Prostate gland (tissue), 2 donors: Measurements from ENCODE around the gene SIRPB2. TPM values are rescaled to one million over a fixed set of nuclear protein-coding genes. Genes with fewer than 3 reads are reported as not detected.

Experiments used
- DNase-seq: peaks from one replicate; pipeline ENCODE4 v3.0.0-alpha.2; 2019; ENCODE audit warnings: low spot score
- H3K27ac ChIP-seq, 2 donors: fragments of 200-600 bp; sonication (generic); 2 replicates each; pipeline ENCODE4 v1.5.1; 2017 to 2019
- H3K27me3 ChIP-seq: fragments of 200-600 bp; sonication (generic); replicated peaks from 2 replicates; pipeline ENCODE4 v1.5.1; 2019; ENCODE audit not compliant: insufficient read depth
- H3K36me3 ChIP-seq, 2 donors: fragments of 200-600 bp; sonication (generic); 1 replicate in 1 of 2; 2 replicates in 1 of 2; pipeline versions ENCODE4 v1.5.1 to v1.8.1; 2017 to 2019
- H3K4me1 ChIP-seq: fragments of 200-600 bp; sonication (generic); replicated peaks from 2 replicates; pipeline ENCODE4 v1.5.1; 2019
- H3K4me3 ChIP-seq, 2 donors: fragments of 200-600 bp; sonication (generic); 2 replicates each; pipeline ENCODE4 v1.5.1; 2017 to 2019
- H3K9me3 ChIP-seq: fragments of 200-600 bp; sonication (generic); 2 replicates; pipeline ENCODE4 v1.5.1; 2017
- POLR2A ChIP-seq: fragments of 450-650 bp; IDR thresholded peaks from one replicate; pipeline ENCODE4 v1.6.1; 2016; ENCODE audit warnings: antibody characterized with exemption, mild to moderate bottlenecking
- POLR2AphosphoS5 ChIP-seq: sonication (generic); formaldehyde crosslinking; IDR thresholded peaks from one replicate; pipeline ENCODE4 v1.6.1; 2017; ENCODE audit warnings: antibody characterized with exemption
- WGBS: methylation state at CpG from one replicate; pipeline ENCODE4 v1.1.5; 2018; 5-methylcytosine and 5-hydroxymethylcytosine counted together
- intact Hi-C: fragments of 100-400 bp; cut with DNase I; formaldehyde crosslinking; loops from one replicate; pipeline ENCODE4 v1.14.2; 2022
- total RNA-seq, 2 donors: library from RNA; depleted of rRNA; stranded (reverse); fragments of >200 nt; gene quantifications; one replicate each; pipeline ENCODE4 v1.1.0, GENCODE V29; 2016
- TF ChIP-seq, protein P1 (sequence below), 4 experiments: fragments of 200-600 bp in 2 of 4; fragments of 450-650 bp in 2 of 4; sonication (generic) in 2 of 4; IDR thresholded peaks; 1 replicate in 3 of 4; 2 replicates in 1 of 4; pipeline ENCODE4 v1.5.1; 2016 to 2019; ENCODE audit warnings: antibody characterized with exemption in 4 of 4, mild to moderate bottlenecking in 2 of 4, moderate library complexity in 2 of 4

SIRPB2 gene
- total RNA-seq, 2 donors from 2014 or later, result 0.36 to 3.2 TPM

DNA sequence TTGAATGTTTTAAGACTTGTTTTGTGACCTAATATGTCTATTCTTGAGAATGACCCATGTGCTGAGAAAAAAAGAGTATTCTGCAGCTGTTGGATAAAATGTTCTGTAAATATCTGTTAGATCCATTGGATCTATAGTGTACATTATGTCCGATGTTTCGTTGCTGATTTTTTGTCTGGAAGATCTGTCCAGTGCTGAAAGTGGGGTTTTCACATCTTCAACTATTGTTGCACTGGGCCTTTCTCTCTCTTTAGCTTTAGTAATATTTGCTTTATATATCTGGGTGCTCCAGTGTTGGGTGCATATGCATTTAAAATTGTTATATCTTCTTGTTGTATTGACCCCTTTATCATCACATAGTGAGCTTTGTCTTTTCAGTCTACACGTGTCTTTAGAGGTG is 5.7 kb upstream of the SIRPB2 start:
- no peaks in the 10 kb centered on the region for H3K27me3 ChIP-seq
- WGBS, result 75% methylated on average over 3 of the region's 3 CpGs
- TF ChIP-seq, protein P1, sequence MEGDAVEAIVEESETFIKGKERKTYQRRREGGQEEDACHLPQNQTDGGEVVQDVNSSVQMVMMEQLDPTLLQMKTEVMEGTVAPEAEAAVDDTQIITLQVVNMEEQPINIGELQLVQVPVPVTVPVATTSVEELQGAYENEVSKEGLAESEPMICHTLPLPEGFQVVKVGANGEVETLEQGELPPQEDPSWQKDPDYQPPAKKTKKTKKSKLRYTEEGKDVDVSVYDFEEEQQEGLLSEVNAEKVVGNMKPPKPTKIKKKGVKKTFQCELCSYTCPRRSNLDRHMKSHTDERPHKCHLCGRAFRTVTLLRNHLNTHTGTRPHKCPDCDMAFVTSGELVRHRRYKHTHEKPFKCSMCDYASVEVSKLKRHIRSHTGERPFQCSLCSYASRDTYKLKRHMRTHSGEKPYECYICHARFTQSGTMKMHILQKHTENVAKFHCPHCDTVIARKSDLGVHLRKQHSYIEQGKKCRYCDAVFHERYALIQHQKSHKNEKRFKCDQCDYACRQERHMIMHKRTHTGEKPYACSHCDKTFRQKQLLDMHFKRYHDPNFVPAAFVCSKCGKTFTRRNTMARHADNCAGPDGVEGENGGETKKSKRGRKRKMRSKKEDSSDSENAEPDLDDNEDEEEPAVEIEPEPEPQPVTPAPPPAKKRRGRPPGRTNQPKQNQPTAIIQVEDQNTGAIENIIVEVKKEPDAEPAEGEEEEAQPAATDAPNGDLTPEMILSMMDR (IDR thresholded peaks at IDR 0.05), result no peak
- TF ChIP-seq POLR2AphosphoS5 (no peak), POLR2A (no peak)
- no peaks in the 10 kb centered on the region for H3K36me3 ChIP-seq
- H3K4me3 ChIP-seq, result no peak overlapping the region
- no peak for DNase-seq
- intact Hi-C loops, result no loop called here
- no peak overlapping the region for H3K27ac ChIP-seq
- no peaks in the 10 kb centered on the region for H3K9me3 ChIP-seq
- no peaks in the 10 kb centered on the region for H3K4me1 ChIP-seq

DNA sequence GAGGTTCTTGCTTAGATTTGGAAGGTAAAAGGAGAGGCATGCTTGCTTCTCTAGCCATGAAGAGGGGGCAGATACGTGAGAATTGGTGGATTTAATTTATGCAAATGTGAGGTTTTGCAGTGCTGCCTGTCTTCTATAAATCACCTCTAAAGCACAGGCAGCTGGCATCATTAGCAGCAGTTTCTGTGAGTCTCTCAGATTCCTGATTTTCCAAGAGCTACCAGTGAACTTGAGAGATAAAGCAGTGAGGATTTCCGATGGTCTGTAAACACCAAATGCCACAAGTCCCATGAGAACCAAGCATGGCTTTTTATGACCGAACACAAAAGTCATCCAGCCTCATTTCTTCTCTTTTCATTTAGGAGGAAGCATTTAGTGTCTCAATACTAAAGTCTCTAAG is 3.2 kb upstream of the SIRPB2 start:
- 25% methylated on average over 3 of the region's 3 CpGs for WGBS

DNA sequence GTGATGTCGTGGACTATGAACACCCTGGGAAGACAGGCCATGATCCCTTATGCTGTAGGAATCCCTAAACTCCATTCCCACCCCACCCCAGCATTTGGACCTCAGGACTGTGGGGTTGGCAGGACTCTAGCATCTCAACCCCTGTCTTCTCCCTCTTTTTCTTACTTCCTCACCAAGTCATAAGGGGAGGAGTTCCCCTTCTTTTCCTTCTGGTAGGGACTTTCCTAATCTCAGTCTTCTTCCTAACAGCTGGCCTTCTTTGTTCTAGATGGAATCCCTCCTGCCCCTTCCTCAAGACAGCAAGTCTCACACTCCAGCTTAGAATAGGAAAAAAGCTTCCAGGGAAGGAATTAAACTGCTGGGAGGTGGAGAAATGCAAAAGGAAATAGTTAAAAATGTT is 2.3 kb upstream of the SIRPB2 start:
- no peak for DNase-seq
- TF ChIP-seq, protein P1 (IDR thresholded peaks at IDR 0.05), result no peak
- TF ChIP-seq POLR2AphosphoS5, result no peak
- TF ChIP-seq POLR2A, result no peak
- H3K4me1 ChIP-seq, result no peaks in the 10 kb centered on the region
- H3K4me3 ChIP-seq, result no peak overlapping the region
- H3K9me3 ChIP-seq, result no peaks in the 10 kb centered on the region
- intact Hi-C loops, result no loop called here
- H3K27me3 ChIP-seq, result no peaks in the 10 kb centered on the region
- 79% methylated on average over 1 of the region's 1 CpG for WGBS
- no peak overlapping the region for H3K27ac ChIP-seq
- no peaks in the 10 kb centered on the region for H3K36me3 ChIP-seq

More for the DNA sequence above, 3.2 kb upstream of the SIRPB2 start:
- no peak for DNase-seq
- Histone ChIP-seq H3K9me3 (no peaks in the 10 kb centered on the region), H3K27ac (no peak overlapping the region), H3K4me1 (no peaks in the 10 kb centered on the region), H3K27me3 (no peaks in the 10 kb centered on the region), H3K36me3 (no peaks in the 10 kb centered on the region), H3K4me3 (no peak overlapping the region)
- TF ChIP-seq POLR2A, result no peak
- no peak for TF ChIP-seq POLR2AphosphoS5
- TF ChIP-seq, protein P1 (IDR thresholded peaks at IDR 0.05), result no peak
- intact Hi-C loops, result no loop called here

DNA sequence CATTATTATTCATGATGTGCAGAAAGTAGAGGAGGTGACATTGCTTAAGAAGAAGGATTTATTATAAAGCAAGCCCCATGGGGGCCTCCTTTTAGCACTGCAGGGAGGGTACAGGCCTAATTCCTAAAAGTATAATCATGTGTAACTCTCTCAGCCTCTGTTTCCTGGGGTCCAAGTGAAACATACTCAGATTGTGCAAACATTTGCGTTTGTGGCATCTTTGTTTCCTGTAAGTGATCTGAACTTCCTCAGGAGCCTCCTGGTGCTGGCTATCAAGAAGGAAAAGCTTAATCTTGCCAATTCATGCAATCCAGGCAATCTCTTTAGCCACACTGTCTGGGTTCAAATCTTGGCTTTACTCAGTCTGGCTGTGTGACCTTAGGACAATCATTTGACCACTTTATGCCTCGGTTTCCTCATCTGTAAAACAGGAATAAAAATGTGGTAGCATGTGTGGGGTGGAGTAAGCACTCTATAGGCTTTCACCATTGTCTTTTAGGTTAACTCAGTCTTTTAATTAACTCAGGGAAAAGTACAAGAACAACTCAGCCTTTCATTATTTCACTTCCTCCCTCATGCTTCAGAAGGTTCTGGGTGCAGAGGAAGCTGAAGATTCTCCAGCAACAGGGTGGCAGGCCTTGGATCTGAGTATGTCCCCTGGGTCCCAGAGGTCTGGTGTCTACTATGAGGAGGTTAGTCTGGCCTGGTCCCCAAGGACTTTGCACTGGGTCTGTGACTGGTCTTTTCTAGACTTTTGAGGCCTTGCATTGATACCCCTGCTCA is 831 bp upstream of the SIRPB2 start:
- intact Hi-C loops, result no loop called here
- Histone ChIP-seq H3K27ac (no peak overlapping the region), H3K9me3 (no peaks in the 10 kb centered on the region), H3K27me3 (no peaks in the 10 kb centered on the region), H3K36me3 (no peaks in the 10 kb centered on the region), H3K4me1 (no peaks in the 10 kb centered on the region), H3K4me3 (no peak overlapping the region)
- WGBS, result 69% methylated on average over 2 of the region's 2 CpGs
- DNase-seq, result no peak
- TF ChIP-seq POLR2A, result no peak
- TF ChIP-seq POLR2AphosphoS5, result no peak
- TF ChIP-seq, protein P1 (IDR thresholded peaks at IDR 0.05), result no peak

DNA sequence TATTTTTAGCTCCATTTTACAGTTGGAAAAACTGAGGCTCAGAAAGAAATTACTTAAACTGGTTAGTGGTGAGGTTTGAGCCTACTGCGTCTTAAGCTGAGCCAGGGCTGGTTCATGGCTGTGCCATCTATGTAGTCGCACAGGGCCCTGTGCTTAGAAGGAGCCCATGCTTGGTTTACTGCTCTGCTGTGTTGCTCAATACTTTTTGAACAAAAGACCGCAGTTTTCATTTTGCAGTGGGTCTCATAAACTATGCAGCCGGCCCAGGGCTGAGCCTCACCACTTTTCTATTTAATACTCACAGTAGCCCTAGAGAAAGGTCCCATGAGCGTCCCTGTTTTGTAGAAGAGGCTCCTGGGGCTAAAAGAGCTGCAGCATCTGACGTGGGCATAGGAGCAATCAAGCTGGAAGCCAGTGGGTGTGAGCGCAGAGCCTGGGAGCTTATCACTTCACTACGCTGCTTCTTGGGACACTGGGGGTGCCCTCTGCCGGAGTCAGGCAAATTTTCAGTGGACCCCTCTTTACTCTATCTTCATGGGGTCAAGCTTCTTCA is 501 bp downstream of the SIRPB2 start:
- DNase-seq, result no peak
- Histone ChIP-seq H3K27me3 (no peaks in the 10 kb centered on the region), H3K4me1 (no peaks in the 10 kb centered on the region), H3K4me3 (no peak overlapping the region), H3K36me3 (no peaks in the 10 kb centered on the region), H3K9me3 (no peaks in the 10 kb centered on the region), H3K27ac (no peak overlapping the region)
- TF ChIP-seq POLR2A (no peak), POLR2AphosphoS5 (no peak)
- TF ChIP-seq, protein P1 (IDR thresholded peaks at IDR 0.05), result no peak
- 79% methylated on average over 9 of the region's 9 CpGs for WGBS
- intact Hi-C loops, result no loop called here
